GM18517 (cell line): Measurements from ENCODE around the gene CPTP.

Experiments
- ATAC-seq: cut with Tn5 transposase; IDR thresholded peaks from one replicate; pipeline ENCODE4 v1.9.1; 2021; ENCODE audit warnings: mild to moderate bottlenecking, moderate library complexity; ENCODE audit not compliant: unreplicated experiment

Gene CPTP

DNA sequence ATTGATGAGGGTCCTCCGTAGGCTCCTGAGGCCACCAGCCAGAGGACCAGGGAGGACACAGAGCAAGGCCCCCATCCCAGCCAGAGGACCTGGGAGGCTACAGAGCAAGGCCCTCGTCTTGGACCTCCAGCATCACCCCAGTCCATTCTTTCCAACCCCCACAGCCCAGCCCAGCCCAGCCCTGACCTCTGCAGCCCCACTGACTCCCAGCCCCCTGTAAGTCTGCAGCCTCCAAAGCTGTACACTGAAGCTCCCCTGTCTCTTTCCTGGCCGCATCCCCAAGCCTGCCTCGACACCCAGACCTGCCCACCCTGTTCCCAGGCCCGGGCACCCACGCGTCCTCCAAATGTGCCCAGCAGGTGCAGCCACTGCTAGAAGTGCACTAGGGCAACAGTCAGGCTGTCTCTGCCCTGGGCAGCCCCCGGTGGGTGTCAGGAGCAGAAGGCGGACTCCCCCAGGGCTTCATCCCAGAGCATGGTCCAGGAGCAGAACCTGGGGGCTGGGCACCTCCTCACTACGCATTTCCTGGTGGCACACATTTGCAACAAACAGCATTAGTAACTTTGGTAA lies 22.5 kb downstream of the CPTP start:
- ATAC-seq = no peak

DNA sequence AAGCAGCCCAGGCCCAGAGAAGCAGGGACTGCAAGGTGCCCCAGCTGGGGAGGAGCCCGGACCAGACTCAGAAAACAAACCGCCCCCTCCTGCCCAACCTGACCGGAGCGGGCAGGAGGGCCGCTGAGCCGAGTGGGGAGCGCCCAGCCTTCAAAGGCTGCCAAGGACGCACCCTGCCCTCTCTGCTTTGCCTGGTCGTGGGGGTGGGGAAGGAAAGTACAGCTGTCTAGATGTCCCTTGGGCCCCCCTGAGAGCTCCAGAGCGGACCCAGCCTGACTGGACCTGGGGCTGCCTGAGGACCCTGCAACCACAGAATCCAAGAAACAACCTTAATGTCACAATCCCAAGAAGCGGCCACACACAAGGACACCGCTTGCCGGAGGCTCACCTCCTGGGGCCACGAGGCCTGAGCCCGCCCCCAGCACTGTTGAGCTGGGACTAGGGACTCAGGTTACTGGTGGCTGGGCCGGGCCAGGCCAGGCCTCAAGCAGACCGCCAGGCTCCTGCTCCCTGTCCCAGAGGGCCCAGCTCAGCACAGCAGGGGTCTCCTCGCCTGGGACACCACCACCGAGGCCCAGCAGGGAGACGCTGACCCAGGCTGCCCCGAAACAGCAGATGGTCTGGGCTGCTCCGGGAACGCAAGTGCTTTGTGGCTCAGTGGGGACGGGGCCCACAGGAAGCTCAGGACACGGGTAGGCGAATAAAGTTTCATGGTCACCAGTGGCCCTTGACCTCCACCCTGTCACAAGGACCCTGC lies 23.2 kb downstream of the CPTP start:
- ATAC-seq = no peak

DNA sequence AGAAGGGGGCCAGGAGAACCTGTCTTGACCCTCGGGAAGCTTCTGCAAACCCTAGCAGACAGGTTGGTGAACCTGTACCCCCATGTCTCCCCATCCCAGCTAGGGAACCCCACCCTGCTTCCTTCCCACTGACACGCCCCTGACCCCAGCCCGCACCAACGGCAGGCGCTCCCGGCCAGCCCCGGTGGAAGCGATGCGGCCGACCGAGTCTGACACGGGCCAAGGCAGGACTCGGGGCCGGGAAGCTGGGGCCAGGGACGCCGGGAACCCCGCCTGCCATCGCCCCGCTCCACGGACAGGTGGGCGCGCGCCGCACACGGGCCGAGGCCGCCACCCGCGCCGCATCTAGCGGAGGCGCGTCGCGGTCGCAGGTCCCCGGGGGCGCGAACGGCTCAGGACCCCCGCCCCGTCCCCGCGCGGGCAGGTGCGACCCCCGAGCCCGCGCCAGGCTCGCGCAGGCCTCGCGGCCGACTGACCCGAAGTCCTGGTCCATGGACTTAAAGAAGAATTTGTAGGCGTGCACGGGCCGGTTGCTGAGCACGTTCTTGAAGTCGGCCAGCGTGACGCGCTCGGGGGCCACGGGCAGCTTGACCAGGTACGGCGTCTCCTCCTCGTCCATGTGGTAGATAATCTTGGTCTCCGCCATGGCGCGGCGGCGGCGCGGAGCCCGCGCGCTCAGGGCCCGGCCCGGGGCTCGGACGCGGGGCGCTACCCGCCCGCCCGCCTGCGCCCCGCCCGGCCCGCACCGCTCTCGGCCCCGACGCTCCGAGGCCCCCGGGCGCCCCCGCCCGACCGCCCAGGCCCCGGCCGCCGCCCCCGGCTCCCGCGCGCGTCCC lies 24.0 kb downstream of the CPTP start:
- ATAC-seq = no peak

DNA sequence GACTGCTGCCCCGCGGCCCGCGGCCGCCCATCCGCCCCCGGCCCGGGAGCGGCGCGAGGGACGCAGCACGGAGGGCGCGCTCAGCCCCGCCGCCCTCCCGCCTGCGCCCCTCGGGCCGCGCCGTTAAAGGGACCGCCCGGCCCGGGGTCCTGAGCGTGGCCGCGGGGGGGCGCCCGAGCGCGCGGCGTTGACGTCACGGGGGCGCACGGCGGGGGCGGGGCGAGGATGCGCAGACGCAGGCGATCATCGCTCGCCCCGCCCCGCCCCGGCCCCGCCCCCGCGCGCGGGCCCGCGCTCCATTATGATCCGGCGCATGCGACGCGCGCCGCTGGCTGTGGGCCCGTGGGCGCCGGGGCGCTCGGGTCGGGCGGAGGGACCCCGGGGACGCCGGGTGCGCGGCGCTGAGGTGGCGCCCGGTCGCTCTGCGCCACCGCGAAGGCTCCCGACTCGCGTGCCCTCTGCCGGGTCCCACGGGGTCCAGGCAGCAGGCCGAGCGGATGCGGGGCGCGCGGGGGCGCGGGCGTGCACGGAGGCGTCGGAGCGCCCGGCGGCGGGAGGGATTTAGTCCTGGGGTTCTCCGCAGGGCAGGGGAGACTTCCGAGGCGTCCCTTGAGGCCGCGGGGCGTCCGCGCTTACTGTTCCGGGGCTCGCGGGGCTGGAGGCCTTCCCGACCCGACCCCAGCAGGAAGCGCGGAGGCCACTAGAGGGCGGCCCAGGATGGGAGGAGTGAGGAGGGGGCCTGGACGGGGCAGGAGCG lies 24.8 kb downstream of the CPTP start, which contains the start of gene DVL1:
TSS of gene DVL1 (minus strand) at position 163 of the 757 bp plus-strand sequence. CDS start 353 bp downstream, outside the sequence.
- no peak for ATAC-seq

DNA sequence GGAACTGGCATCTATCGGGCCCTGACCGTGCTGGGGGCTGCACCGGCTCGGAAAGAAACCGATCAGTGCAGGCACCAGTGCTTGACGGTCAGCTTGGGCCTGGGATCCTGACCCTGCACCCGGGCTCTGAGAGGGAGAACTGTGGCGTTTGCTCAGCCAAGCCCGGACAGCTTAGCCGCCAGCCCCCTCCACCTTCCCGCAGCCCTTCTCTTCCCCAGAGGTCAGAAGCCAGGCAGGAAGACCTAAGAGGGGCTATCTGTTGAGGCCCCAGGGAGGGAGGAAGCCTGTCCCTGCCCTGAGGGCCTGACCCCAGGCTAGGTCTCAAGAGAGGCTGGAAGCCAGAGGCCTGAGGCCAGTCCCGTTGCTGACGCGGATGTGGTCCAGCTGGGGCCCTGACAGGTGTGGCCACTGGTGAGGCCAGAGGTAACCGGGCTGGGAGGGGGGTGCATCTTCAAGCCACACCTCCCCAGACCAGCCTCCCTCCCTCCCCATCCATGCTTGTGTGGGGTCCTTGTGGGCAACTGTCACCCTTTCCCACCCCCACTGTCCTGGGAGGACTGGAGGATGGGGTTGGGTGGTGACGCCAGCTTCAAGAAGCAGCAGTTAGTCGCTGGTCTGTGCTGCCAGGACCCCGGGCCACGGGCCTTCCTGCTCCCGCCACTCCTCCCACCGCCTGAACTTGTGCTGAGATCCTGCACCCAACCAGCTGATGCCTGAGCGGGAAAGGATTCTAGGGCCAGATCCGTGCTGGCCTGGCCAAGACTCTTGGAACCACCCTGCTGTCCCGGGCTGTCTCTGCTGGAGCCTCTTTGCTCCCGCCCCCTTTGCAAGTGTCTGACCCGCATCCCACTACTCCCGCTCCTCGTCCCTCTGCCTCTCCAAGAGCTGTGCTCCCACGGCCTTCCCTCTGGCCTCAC lies 27.2 kb downstream of the CPTP start:
- no peak for ATAC-seq

DNA sequence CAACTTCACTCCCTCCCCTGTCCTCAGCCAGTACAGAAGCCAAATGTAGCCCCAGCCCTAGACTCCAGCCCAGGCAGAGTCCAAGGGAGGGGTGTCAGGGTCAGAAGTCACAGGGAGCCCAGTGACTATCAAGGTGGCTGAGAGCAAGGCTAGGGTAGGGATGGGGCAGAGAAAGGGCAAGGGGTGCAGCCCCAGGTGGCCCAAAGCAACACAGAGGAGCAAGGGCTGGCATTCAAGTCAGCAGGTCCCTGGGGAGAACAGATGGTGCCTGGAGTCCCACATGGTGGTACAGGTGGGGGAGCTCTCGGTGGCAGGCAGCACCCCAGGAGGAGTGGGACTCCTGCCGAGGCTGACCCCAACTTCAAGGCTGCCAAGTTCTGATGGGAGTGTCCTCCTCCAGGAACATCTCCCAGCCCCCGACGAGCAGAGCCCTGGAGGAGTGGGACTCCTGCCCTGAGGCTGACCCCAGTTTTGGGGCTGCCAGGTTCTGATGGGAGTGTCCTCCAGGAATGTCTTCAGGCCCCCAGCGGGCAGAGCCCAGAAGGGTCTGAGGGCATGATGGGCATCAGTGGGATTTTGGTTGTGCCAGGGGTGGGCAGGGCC lies 28.3 kb downstream of the CPTP start:
- no peak for ATAC-seq

DNA sequence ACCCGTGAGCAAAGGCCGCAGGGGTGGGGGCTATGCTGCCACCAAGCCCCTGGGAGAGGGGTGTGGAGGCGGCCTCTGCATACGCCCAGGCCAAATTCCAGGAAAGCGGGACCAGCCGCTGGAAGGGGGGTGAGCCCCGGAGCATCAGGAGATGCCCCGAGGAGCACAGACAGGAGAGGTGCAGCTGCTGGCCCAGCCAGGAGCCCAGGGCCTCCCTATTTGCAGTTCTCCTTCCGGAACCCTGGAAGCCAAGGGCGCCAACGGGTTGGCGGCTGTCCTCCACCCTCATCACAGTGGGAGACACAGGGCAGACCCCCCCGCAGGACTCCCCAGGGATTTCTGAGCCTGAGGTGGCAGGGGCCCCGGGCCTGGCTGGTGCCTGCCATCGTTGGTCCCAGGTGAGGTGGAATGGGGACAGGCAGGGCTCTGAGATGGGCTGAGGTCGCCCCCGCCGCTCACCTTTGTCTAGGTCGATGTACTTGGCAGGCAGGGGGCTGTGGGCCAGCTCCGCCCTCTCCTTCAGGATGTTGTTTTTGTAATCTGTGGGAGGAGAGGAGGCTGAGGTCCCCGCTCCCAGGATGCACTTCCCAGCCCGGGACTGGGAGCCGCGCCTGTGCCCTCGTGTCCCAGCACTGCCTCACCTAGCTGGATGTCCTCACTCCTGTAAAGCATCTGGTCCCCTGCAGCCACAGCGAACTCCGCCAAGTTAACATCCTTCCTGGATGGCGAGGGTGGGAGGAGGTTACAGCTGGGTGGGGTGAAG lies 29.0 kb downstream of the CPTP start:
- ATAC-seq = no peak

DNA sequence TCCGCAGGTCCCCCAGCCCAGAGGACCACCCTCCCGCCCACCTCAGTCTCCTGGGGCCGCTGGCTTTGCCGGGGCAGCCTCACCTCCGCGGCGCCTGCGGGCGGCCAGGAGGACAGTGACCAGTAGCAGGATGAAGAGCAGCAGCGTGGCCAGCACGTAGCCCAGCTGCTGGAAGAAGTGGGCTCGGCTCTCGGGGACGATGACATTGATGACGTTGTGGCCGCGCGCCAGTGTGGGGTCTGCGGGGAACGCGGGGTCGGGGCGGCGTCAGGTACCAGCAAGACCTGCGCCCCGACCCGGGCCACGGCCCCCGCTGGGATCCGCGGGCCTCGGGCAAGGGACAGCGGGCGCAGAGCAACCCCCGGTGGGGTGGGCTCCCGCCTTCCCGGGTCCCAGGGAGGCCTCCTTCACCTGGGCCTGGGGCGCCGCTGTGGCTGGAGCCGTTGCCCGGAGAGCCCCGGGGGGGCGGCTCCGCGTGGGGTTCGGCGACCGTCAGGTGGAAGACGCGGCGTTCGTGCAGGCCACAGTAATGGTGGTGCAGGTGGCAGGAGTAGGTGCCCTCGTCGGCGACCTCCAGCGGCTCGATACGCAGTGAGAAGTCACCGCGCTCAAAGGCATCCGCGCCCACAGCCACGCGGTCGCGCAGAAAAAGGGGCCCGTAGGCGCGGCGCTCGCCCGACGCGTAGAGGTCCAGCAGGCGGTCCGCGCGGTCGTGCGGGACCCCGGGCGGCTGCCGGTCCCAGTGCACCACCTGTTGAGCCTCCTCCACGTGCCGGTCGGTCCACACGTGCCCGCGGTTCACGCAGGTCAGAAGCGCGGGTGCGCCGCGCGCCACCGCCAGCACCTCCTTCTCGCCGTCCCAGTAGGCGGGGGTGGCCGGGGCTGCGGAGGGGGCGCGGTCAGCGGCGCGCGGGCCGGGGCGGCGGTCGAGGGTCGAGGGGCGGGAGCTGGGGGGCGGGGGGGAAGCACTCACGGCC lies 30.0 kb downstream of the CPTP start:
- no peak for ATAC-seq

DNA sequence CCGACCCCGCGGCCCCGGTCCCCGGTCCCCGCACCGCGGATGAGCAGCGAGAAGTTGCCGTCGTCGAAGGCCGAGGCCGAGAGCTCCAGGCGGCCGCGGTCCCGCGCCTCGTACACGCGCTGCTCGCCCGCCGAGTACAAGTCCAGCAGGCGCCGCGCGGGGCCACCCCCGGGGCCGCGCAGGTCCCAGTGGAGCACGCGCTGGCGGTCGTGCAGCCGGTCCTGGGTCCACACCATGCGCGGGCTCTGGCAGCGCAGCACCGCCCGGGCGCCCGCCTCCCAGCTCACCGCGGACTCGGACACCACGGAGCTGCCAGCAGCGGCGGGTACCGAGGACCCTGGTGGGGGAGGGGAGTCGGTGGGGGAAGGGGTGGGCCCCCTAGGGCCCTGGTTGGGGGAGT lies 30.8 kb downstream of the CPTP start:
- ATAC-seq = no peak

DNA sequence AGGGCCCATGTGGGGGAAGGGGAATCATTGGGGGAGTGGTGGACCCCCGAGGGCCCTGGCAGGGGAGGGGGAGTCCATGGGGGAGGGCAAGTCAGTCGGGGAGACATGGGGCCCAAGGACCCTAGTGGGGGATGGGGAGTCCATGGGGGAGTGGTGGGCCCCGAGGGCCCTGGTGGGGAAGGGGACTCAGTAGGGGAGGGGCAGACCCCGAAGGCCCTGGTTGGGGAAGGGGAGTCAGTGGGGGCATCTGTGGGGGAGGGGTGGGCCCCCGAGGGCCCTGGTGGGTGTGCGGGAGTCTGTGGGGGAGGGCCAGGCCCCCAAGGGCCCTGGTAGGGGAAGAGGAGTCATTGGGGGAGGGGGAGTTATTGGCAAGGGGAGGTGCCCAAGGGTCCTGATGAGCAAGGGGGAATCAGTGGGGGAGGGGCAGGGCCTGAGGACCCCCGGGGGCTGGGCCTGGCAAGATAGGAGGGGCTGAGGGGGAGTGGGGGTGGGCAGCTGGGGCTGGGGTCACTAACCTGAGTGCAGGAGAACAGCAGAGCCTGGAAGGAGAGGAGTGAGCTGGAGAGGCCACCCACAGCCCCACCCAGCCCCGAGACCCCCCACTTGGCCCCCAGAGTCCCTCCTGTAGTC lies 31.7 kb downstream of the CPTP start:
- ATAC-seq = no peak

DNA sequence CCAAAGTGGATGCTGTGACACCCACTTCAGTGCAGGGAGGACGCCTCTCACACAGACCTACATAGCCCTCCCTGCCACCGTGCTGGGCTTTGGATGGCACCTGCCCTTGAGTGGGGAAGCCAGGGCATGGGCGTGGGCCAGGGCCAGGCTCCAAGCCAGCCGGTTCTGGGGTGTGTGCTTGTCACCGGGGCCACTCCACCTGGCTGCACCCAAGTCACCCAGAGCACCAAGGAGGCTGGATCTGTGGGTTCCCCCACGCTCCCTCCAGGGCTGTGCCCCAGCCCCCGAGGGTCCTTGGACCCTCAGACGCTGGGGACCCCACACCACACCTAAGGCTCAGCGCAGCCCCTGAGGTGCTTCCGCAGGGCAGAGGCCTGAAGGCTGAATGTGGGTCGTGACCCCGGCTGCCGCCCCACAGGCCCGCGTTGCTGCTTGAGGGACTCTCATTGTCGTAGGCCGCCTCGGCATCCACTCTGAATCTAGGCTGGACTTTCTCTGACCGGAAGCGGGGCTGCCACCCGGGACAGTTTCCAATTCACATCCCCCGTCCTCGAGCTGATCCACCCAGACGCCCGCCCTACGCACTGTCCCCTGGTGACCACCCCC lies 32.3 kb downstream of the CPTP start:
- ATAC-seq = no peak

DNA sequence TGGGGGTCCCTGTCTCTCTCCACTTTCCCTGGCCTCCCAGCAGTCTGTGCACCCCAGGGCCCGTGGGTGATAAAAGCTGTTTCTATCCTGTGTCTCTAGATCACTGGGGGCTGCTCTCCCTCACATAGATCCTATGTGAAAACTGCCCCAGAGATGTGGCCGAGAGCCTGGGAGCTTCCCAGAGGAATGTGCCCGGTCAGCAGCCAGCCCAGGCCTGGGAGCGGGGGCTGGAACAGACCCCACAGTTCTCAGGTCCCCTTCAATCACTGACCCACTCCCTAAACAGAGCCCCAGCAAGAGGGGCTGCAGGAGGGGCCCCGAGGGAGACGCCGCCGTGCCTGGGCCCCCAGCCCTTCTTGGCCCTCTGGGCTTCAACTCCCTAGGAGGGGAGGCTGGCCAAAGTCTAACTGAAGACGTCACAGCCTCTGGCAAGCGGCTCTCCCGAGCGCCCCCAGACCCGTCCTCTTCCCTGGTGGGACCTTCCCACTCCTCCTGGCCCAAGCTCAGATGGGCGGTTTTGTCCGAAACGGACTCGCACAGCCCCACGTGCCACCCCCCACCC lies 33.4 kb downstream of the CPTP start:
- no peak for ATAC-seq

DNA sequence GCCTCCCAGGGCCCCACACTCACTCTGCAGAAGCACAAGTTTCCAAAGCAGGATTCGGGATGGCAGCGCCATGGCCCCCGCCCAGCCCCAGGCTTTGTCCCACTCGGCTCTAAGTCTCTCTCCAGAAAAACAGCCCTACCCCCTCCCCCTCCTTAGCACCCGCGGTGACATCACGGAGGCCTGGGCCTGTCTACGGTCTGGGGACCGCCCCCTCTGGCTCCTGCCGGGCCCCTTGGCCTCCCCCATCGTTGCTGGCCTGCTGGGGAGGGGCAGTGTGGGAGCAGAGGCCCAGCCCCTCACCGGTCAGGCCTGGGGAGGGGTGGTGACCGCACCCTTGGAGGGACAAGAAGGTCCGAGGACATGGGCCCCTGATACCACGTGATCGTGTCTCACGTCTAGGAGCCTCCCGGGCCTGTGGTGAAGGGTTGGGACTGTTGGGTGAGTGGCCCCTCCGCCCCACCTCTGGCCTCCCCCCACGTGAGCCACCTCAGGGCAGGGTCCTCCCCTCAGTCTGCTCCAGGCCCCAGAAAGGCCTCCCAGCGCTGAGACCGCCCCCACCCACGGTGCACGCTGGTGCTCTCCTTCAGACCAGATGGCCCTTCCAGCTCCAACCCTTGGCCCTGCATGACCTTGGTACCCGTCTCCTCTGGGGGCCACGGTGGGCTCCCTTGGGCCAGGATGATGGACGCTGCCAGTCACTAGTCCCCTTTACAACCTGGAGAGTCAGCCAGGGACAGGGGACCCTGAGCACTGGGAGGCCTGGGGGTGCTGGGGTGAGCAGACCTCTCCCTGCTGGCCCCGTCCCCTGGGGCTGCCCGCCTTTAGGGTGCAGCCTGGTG lies 34.0 kb downstream of the CPTP start, which contains the start of gene MXRA8:
TSS of gene MXRA8 (minus strand) at position 123 of the 839 bp plus-strand sequence. CDS start at position 72, 51 bp downstream.
- no peak for ATAC-seq

DNA sequence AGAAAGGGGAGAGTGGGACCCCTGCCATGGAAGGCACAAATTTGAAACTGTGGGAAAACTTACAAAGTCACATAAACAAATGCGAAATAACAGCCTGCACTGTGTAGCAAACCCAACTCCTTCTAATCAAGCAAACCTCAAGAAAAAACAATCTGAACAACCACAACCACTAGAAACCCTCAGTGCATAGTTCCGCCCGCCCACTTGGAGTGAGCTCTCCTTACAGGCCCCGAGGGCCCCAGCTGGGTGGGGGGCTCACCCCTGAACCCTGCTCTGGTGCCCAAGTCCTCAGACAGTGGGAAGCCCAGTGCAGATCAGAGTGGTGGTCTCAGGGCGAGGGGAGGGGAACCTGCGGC lies 34.7 kb downstream of the CPTP start:
- no peak for ATAC-seq

DNA sequence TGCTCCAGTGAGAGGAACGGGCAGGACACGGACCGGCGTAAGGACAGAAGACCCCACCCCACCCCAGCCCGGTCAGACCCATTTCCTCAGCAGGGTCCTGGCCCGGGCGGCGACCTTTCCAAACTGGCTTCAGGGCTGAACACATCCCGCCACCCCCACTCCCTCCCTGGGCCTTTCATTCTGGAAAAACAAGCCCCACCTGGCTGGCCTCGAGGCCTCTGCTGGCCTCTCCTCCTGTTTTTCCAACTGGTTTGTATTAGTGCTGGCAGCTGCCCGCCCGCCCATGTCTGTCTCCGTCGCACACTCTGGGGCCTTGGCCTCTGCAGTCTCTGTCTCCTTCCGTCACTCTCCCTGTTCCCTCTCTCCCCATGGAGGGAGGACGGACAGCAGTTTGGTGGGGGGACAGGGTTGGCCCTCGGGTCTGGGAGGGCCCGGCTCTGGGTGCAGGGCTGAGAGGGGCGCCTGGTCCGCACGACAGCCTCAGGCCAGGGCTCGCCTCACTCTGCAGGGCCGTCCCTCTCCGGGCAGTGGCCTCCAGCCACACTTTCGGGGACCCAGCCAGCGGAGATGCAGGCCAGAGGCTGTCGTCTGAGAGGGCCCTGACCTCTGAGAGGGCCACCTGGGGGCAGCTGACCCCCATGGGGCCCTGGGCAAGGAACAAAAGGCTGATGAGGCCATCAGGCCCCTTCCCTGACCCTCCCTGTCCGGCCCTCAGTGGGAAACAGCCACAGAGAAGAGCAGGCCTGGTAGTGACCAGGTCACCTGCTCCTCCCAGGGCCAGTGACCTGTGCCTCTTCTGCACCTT lies 35.3 kb downstream of the CPTP start:
- ATAC-seq = no peak
